ENCODE measurements around the gene HACL1. TPM values are rescaled to one million over a fixed set of nuclear protein-coding genes. Genes with fewer than 3 reads are reported as not detected.
"Not testable (repeated sequence)": the region's sequence is repeated elsewhere in the genome, so short reads cannot be mapped to it uniquely, and the experiment has no call there.

HACL1 gene
- total RNA-seq, 1 donor from 2014 or later = 28.4 TPM

GRCh38 chr3:15630646-15631350, 29.4 kb upstream of the HACL1 start:
- H3K4me1 Mint-ChIP-seq = peaks cover 18% of the 10 kb centered on the region
- ChIA-PET POLR2A (interaction anchor here (1.8 kb wide), 1 partner anchor 181 kb away, joined by 12 read pairs; no protein-coding TSS in a partner anchor), CTCF (interaction anchor here (0.6 to 5.3 kb wide), 14 partner anchors 12 to 617 kb away, joined by 3 to 52 read pairs (median 4); no protein-coding TSS in a partner anchor)
- H3K27ac Mint-ChIP-seq = peak overlapping the region; percentile 41
- H3K27me3 Mint-ChIP-seq = no peaks in the 10 kb centered on the region
- no peaks in the 10 kb centered on the region for H3K9me3 Mint-ChIP-seq
- DNase-seq (no peak), ATAC-seq (ENCODE audit: low read depth) (peak; percentile 26)
- intact Hi-C loops (cut with micrococcal nuclease) = loop anchor here (1.0 to 10.0 kb wide), 8 partner anchors 17 to 617 kb away; no protein-coding TSS in a partner anchor
- H3K36me3 Mint-ChIP-seq (ENCODE audit: low read depth) = peaks cover 3% of the 10 kb centered on the region
- no peak overlapping the region for H3K4me3 Mint-ChIP-seq
- no peak for TF ChIP-seq CTCF (IDR thresholded peaks at IDR 0.05)

- Mint-ChIP-seq H3K4me3 (peak overlapping the region; percentile 56), H3K9me3 (no peaks in the 10 kb centered on the region), H3K27ac (peak overlapping the region; percentile 41), H3K4me1 (peaks cover 14% of the 10 kb centered on the region), H3K36me3 (ENCODE audit: low read depth) (peaks cover 3% of the 10 kb centered on the region), H3K27me3 (no peaks in the 10 kb centered on the region)
- intact Hi-C loops (cut with micrococcal nuclease) = loop anchor here (1.0 to 10.0 kb wide), 8 partner anchors 17 to 617 kb away; no protein-coding TSS in a partner anchor
- DNase-seq = no peak
- ChIA-PET CTCF (interaction anchor here (0.7 to 5.3 kb wide), 13 partner anchors 13 to 618 kb away, joined by 3 to 52 read pairs (median 4); no protein-coding TSS in a partner anchor), POLR2A (interaction anchor here (1.1 to 1.8 kb wide), 2 partner anchors 176 to 182 kb away, joined by 6 to 12 read pairs; no protein-coding TSS in a partner anchor)
- peak; percentile 100 for ATAC-seq (ENCODE audit: low read depth)
- TF ChIP-seq CTCF (IDR thresholded peaks at IDR 0.05) = no peak
These were observed 28.7 kb upstream of the HACL1 start for GRCh38 chr3:15629860-15630597.

GRCh38 chr3:15628967-15629366, 27.6 kb upstream of the HACL1 start:
- no peak for DNase-seq
- peaks cover 7% of the 10 kb centered on the region for H3K36me3 Mint-ChIP-seq (ENCODE audit: low read depth)
- H3K4me3 Mint-ChIP-seq = no peak overlapping the region
- no peak for TF ChIP-seq CTCF (IDR thresholded peaks at IDR 0.05)
- H3K4me1 Mint-ChIP-seq = peaks cover 18% of the 10 kb centered on the region
- no peak for ATAC-seq (ENCODE audit: low read depth)
- intact Hi-C loops (cut with micrococcal nuclease) = no loop called here
- H3K27me3 Mint-ChIP-seq = no peaks in the 10 kb centered on the region
- ChIA-PET POLR2A (interaction anchor here (1.1 kb wide), 1 partner anchor 177 kb away, joined by 6 read pairs; no protein-coding TSS in a partner anchor), CTCF (interaction anchor here (2.6 to 5.3 kb wide), 2 partner anchors 183 to 550 kb away, joined by 7 to 52 read pairs; no protein-coding TSS in a partner anchor)
- peaks cover 4% of the 10 kb centered on the region for H3K9me3 Mint-ChIP-seq
- H3K27ac Mint-ChIP-seq = no peak overlapping the region

- no peak for TF ChIP-seq CTCF (IDR thresholded peaks at IDR 0.05)
- POLR2A ChIA-PET = no interaction called here
- Mint-ChIP-seq H3K27me3 (no peaks in the 10 kb centered on the region), H3K4me1 (peaks cover 6% of the 10 kb centered on the region), H3K9me3 (peaks cover 39% of the 10 kb centered on the region), H3K36me3 (ENCODE audit: low read depth) (peaks cover 52% of the 10 kb centered on the region), H3K27ac (no peak overlapping the region), H3K4me3 (no peak overlapping the region)
- ATAC-seq (ENCODE audit: low read depth) (no peak), DNase-seq (no peak)
- CTCF ChIA-PET = interaction anchor here (1.6 kb wide), 1 partner anchor 189 kb away, joined by 3 read pairs; no protein-coding TSS in a partner anchor
- intact Hi-C loops (cut with micrococcal nuclease) = no loop called here
These were observed 22.4 kb upstream of the HACL1 start for GRCh38 chr3:15623535-15624440.

GRCh38 chr3:15619659-15620464, 18.5 kb upstream of the HACL1 start:
- DNase-seq; H3K4me3 Mint-ChIP-seq; POLR2A ChIA-PET; ATAC-seq (ENCODE audit: low read depth); CTCF ChIA-PET; H3K27me3 Mint-ChIP-seq; intact Hi-C loops (cut with micrococcal nuclease); H3K27ac Mint-ChIP-seq; H3K4me1 Mint-ChIP-seq: not testable (repeated sequence)
- Mint-ChIP-seq H3K36me3 (ENCODE audit: low read depth) (peaks cover 50% of the 10 kb centered on the region), H3K9me3 (peaks cover 39% of the 10 kb centered on the region)
